GM18505 (cell line): ENCODE data around the gene SCUBE1.
"Not testable (repeated sequence)": the region's sequence is repeated elsewhere in the genome, so short reads cannot be mapped to it uniquely, and the experiment has no call there.

Experiments used
- ATAC-seq: cut with Tn5 transposase; IDR thresholded peaks from one replicate; pipeline ENCODE4 v1.9.1; 2021; ENCODE audit not compliant: unreplicated experiment
- POLR2A ChIP-seq: IDR thresholded peaks from 4 replicates; pipeline ENCODE4 v1.6.1; 2011; ENCODE audit warnings: borderline replicate concordance; ENCODE audit not compliant: insufficient read depth, insufficient read length; ENCODE audit errors: extremely low read depth

The SCUBE1 gene

DNA sequence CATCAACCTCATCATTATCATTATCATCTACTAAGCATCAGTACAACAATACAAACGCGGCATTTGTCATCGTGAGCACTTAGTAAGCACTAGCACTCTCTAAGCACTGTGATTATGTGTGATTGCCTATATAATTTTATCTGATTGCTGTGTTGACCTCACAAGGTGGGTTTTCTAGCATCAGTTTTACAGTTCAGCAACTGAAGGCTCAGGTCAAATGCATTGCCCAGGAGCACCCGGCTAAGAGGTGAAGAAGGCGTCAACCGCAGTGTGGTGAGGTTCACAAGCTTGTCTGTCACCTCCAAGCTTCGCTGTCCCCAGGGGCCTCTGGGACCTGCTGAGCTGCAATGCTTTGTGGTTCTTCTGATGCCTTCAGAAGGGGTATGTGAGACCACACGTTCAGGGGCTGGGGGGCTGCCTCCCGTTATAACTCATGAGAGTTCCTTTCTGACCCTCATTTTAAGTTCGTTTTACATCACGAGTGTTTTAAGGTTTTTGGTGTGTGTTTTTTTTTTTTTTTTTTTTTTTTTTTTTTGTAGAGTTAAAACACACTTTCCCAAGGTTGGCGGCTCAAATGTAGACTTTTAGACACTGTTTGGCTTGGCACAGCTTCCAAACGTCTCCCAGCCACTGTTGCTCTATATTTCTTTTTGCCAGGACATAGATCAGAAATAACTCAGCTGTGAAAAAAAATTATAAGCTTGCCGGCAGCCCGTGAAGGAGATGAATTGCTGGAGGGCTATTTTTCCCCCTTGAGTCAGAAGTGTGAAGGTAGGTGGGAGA lies 33.8 kb upstream of the SCUBE1 start:
- TF ChIP-seq POLR2A, result no peak
- ATAC-seq, result no peak

DNA sequence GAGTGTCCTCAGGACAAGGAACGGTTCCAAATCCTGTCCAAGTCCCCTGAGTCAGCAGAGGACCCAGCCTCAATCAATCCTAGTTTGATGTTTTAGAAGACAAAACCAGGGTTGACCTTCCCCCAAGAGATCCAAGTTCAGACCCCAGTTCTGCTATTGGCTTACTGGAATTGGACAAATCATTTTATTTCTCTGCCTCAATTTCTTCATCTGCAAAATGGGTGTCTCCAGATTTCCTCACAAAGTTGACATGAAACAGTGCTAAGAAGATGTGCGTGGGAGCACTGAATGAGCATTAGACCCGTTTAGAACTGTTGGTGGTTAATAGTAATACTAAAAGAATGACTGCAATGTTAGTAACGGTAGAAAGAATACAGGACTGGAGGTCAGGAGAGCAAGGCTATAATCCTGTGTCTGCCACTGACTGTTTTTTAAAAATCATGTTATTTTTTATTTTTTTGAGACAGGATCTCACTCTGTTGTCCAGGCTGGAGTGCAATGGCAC lies 32.8 kb upstream of the SCUBE1 start:
- no peak for TF ChIP-seq POLR2A
- ATAC-seq, result no peak

- no peak for TF ChIP-seq POLR2A
- no peak for ATAC-seq
These were observed 26.9 kb upstream of the SCUBE1 start for GRCh38 chr22:43370036-43370435.

DNA sequence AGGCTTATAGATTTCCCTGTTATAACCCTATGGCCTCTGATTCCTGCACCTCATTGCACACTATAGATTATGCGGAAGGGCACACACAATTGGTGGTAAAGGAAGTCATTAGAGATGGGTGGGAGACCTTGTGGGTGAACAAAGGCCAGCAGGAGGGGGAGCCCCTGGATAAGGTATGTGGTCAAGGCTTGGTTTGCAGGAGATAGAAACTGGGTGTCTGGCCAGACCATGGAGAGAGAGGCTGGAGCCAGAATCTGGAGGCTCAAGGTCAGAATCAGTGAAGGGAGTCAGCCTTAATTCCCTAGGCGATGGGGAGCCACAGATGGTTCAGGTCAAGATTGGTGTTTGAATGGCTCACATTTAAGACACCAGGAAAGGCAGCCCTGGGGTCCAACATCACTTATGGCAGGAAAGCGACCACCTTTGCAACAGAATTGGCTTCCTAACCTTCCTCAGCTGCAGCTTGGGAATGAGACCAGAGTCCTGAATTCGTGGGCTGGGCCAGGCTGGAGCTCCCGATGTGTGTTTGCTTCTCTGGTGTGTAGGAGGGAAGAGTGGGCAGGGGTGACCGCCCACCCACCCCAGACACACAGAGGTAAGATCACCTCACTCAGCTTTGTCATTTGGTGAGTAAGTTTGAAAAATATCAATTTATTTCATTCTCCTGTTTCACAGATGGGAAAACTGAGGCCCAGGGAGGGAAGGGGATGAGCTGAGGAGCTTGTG lies 22.7 kb upstream of the SCUBE1 start:
- no peak for TF ChIP-seq POLR2A
- no peak for ATAC-seq

GRCh38 chr22:43364169-43364435 lies 20.9 kb upstream of the SCUBE1 start:
- no peak for ATAC-seq

GRCh38 chr22:43363315-43364168 lies 20.4 kb upstream of the SCUBE1 start:
- no peak for ATAC-seq
- TF ChIP-seq POLR2A, result no peak

More at GRCh38 chr22:43364169-43364435, 20.9 kb upstream of the SCUBE1 start:
- no peak for TF ChIP-seq POLR2A

DNA sequence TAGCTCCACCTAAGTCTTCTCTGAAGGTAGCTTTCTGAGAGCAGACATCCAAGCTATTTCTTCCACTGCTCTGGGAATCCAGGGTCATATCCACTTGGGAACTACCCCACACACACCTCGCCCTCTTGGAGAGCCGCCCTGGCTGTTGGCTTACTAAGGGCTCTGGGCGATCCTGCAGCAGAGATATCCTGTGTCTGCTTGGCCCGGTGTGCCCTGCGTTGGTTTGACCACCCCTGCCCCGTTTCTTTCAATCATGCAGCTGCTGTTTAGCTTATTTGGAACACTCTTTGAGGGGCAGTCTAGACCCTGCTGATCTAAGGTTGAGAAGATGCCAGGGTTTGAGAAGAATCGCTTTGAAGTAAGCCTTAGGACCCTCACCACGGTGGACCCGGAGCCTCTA lies 17.4 kb upstream of the SCUBE1 start:
- no peak for TF ChIP-seq POLR2A
- no peak for ATAC-seq

DNA sequence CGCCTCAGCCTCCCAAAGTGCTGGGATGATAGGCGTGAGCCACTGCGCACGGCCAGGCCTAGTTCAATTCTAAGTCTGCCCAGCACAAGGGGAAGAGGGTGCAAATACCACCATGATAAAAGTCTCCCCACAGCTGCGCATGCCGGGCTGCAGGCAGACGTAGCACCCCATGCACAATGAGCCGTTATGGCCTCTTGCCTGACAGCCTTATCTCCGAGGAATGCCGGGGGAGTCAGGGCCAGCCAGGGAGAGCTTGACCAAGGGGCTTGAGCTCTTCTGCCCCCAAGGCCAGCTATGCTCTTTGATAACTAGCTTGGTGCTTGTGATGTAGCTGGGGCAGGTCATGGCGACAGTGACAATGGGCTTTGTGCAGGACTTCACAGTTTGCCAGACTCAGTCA lies 13.7 kb upstream of the SCUBE1 start:
- ATAC-seq, result no peak
- no peak for TF ChIP-seq POLR2A

DNA sequence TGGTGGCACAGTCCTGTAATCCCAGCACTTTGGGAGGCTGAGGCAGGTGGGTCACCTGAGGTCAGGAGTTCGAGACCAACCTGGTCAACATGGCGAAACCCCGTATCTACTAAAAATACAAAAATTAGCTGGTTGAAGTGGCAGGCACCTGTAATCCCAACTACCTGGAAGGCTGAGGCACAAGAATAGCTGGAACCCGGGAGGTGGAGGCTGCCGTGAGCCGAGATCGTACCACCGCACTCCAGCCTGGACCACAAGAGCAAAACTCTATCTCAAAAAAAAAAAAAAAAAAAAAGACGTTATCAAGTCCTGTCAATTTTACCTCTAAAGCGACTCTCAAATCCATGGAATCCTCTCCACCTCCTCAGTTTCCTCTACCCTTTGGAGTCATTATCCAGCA lies 12.5 kb upstream of the SCUBE1 start:
- not testable (repeated sequence) for ATAC-seq

DNA sequence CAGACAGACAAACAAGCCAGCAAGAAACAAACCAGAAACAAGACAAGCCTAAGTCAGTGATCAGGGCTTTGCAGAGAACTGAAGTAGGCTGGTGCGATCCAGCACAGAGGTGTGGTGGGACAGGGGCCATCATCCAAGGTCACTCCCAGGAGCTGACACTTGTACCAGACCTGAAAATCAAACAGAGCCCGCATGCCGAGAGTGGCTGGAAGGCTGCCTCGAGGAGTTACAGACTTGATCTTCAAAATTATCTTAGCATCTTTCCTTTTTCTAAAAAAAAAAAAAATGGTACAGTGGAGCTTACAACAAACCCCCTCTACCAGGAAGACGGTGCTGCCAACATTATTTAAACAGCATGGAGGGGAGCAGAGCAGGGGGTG lies 8.8 kb upstream of the SCUBE1 start:
- no peak for TF ChIP-seq POLR2A
- no peak for ATAC-seq

DNA sequence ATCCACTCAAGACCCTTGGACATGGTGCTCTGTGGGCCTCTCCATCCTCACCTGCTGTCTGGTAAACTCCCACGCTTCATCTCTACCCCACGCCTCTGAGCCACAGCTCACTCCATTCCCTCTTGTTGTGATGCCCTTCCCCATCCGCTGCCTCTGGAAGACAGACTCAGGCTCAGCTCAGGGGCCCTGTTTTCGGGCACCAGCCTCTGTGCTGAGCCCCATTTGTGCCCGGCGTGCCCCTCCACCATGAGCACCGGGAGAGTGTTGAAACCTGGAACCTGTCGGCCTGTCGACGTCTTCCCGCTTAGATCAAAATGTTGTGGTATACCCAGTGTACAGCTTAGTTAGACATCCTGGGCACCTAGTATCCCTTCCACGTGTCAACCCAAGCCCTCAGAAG lies 6.5 kb upstream of the SCUBE1 start:
- ATAC-seq, result no peak
- TF ChIP-seq POLR2A, result no peak

DNA sequence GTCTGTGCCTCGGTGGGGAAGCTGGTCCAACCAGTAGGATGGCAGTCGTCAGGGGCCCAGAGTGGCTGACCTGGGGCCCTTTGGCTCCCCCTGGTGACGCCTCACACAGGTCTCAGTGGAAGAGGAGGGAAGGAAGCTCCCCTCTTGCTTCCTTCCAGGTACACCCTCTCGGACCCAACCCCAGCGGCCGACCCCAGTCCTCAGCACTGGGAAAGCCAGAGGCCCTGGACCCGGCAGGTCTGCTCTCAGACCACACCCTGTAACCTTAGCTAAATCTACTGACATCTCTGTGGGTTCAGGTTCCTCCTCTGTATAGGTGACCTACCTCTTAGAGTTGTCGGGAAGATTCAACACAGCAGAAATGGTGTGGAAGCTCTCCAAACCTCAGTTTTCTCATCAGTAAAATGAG lies 3.4 kb upstream of the SCUBE1 start:
- TF ChIP-seq POLR2A, result no peak
- ATAC-seq, result no peak

DNA sequence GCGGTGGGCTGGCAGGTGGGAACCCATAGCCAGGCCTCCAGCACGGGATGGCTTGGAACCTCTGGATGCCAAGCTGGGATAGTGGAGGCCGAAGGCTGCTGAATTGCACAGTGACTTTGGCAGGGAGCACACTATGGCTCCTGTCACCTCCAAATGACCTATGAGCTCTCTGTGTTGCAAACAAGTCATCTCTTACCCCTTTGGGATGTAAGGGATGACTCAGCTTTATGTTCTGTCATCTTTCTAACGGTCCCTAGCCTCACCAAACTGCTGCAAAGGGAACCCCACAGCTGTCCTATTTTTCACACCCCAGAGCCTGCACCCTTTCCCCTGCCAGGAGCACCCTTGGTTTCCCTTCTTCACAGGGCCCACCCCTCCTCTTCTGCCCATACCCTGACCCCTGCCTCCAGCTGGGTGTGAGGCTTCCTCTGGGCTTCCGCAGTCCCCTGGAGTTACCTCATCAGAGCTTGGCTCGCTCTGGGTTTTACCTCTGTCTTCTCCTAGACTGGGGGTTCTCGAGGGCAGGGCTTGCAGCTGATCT lies 2.7 kb upstream of the SCUBE1 start:
- TF ChIP-seq POLR2A, result no peak
- ATAC-seq, result no peak
